GM23338 (cell line): ENCODE results near the gene CNNM1. TPM values are rescaled to one million over a fixed set of nuclear protein-coding genes. Genes with fewer than 3 reads are reported as not detected.

Source experiments
- ATAC-seq: fragments of 200-7000 bp; cut with Tn5 transposase; 3 replicates; pipeline ENCODE4 v1.9.1; 2020
- DNase-seq: peaks from one replicate; pipeline ENCODE4 v3.0.0-alpha.2; 2015; ENCODE audit warnings: low spot score
- H2AFZ ChIP-seq: fragments of 200-600 bp; sonication (generic); 2 replicates; pipeline ENCODE4 v1.8.0; 2016; ENCODE audit warnings: antibody characterized with exemption, mild to moderate bottlenecking, moderate library complexity
- H3F3A ChIP-seq: fragments of 200-600 bp; sonication (generic); replicated peaks from 2 replicates; pipeline ENCODE4 v1.8.0; 2017; ENCODE audit warnings: antibody characterized with exemption, mixed run types, low read depth
- H3K27ac ChIP-seq: fragments of 200-600 bp; sonication (generic); 2 replicates; pipeline ENCODE4 v1.6.1; 2016; ENCODE audit warnings: low read depth
- H3K27me3 ChIP-seq: fragments of 200-600 bp; sonication (generic); 2 replicates; pipeline ENCODE4 v1.8.0; 2016; ENCODE audit warnings: mild to moderate bottlenecking, mixed run types, moderate library complexity; ENCODE audit not compliant: insufficient read depth
- H3K36me3 ChIP-seq: fragments of 200-600 bp; sonication (generic); 2 replicates; pipeline ENCODE4 v1.8.0; 2016; ENCODE audit warnings: mild to moderate bottlenecking; ENCODE audit not compliant: insufficient read depth
- H3K4me1 ChIP-seq: fragments of 200-600 bp; sonication (generic); 2 replicates; pipeline ENCODE4 v1.8.0; 2016; ENCODE audit warnings: mild to moderate bottlenecking, moderate library complexity; ENCODE audit not compliant: insufficient read depth
- H3K4me2 ChIP-seq: fragments of 200-600 bp; sonication (generic); 2 replicates; pipeline ENCODE4 v1.7.1; 2017; ENCODE audit warnings: mixed run types
- H3K4me3 ChIP-seq: fragments of 200-600 bp; sonication (generic); 2 replicates; pipeline ENCODE4 v1.6.1; 2016; ENCODE audit warnings: mixed run types
- H3K79me2 ChIP-seq: fragments of 200-600 bp; sonication (generic); replicated peaks from 2 replicates; pipeline ENCODE4 v1.8.0; 2017; ENCODE audit warnings: mild to moderate bottlenecking; ENCODE audit not compliant: insufficient read depth
- H3K9me2 ChIP-seq: fragments of 200-600 bp; sonication (generic); 2 replicates; pipeline ENCODE4 v1.8.0; 2017; ENCODE audit not compliant: insufficient read depth
- H4K20me1 ChIP-seq: fragments of 200-600 bp; sonication (generic); replicated peaks from 2 replicates; pipeline ENCODE4 v1.8.0; 2017; ENCODE audit warnings: mild to moderate bottlenecking; ENCODE audit not compliant: insufficient read depth
- H3K27ac Mint-ChIP-seq: 2 replicates; pipeline ENCODE4 v1.8.0; 2020; ENCODE audit warnings: inconsistent platforms, mild to moderate bottlenecking, moderate library complexity, mixed read lengths
- H3K27me3 Mint-ChIP-seq: 3 replicates; pipeline ENCODE4 v1.8.0; 2022; ENCODE audit warnings: low read depth, mild to moderate bottlenecking, moderate library complexity, mixed read lengths, inconsistent platforms; ENCODE audit not compliant: insufficient read depth, poor library complexity
- H3K36me3 Mint-ChIP-seq: 3 replicates; pipeline ENCODE4 v1.8.0; 2021; ENCODE audit warnings: low read depth, mild to moderate bottlenecking, inconsistent platforms, moderate library complexity, mixed read lengths
- H3K4me1 Mint-ChIP-seq: 3 replicates; pipeline ENCODE4 v1.8.0; 2020; ENCODE audit warnings: mild to moderate bottlenecking, inconsistent platforms, mixed read lengths
- H3K4me3 Mint-ChIP-seq: 3 replicates; pipeline ENCODE4 v1.8.0; 2021; ENCODE audit warnings: moderate library complexity, mild to moderate bottlenecking, inconsistent platforms, mixed read lengths
- H3K9me3 Mint-ChIP-seq: 3 replicates; pipeline ENCODE4 v1.8.0; 2020; ENCODE audit warnings: moderate library complexity, mild to moderate bottlenecking, inconsistent platforms, mixed read lengths
- CREB1 ChIP-seq: fragments of 250-450 bp; sonication (Bioruptor Pico); IDR thresholded peaks from 2 replicates; pipeline ENCODE4 v1.5.0; 2020; ENCODE audit warnings: low read depth, mild to moderate bottlenecking, moderate library complexity
- EZH2 ChIP-seq: fragments of 200-600 bp; sonication (generic); IDR thresholded peaks from one replicate; pipeline ENCODE4 v1.8.0; 2017; ENCODE audit warnings: antibody characterized with exemption, mild to moderate bottlenecking, low read depth; ENCODE audit not compliant: unreplicated experiment
- EZH2phosphoT487 ChIP-seq: fragments of 200-600 bp; sonication (generic); IDR thresholded peaks from one replicate; pipeline ENCODE4 v1.8.1; 2018; ENCODE audit warnings: antibody characterized with exemption; ENCODE audit not compliant: unreplicated experiment
- JUNB ChIP-seq: IDR thresholded peaks from one replicate; pipeline ENCODE4 v1.6.1; 2016; ENCODE audit warnings: antibody characterized with exemption; ENCODE audit not compliant: unreplicated experiment
- STAT1 ChIP-seq: IDR thresholded peaks from one replicate; pipeline ENCODE4 v1.6.1; 2016; ENCODE audit warnings: antibody characterized with exemption; ENCODE audit not compliant: unreplicated experiment
- ZNF331 ChIP-seq: fragments of 250-450 bp; sonication (Bioruptor Pico); IDR thresholded peaks from 2 replicates; pipeline ENCODE4 v1.5.0; 2020; ENCODE audit warnings: low read depth, mild to moderate bottlenecking, moderate library complexity
- ZNF462 ChIP-seq: fragments of 250-450 bp; sonication (Bioruptor Pico); IDR thresholded peaks from 2 replicates; pipeline ENCODE4 v1.5.0; 2020; ENCODE audit warnings: mild to moderate bottlenecking, moderate library complexity
- polyA plus RNA-seq: library from polyadenylated mRNA; unstranded; fragments of >200 nt; fragmentation: Nextera tagmentation; extraction: Ambion mirVana; gene quantifications from 2 replicates; pipeline ENCODE4 v1.2.1, GENCODE V29; 2016
- total RNA-seq: library from RNA; depleted of rRNA; stranded (reverse); fragments of >200 nt; shearing (Covaris generic); gene quantifications from 2 replicates; pipeline ENCODE4 v1.2.3, GENCODE V29; 2014
- TF ChIP-seq, protein P1 (sequence below): IDR thresholded peaks from 2 replicates; pipeline ENCODE4 v1.6.1; 2016; ENCODE audit warnings: antibody characterized with exemption

The CNNM1 gene
- total and polyA plus RNA-seq, 2 experiments from 2014 or later, result 0.52 to 0.90 TPM

DNA sequence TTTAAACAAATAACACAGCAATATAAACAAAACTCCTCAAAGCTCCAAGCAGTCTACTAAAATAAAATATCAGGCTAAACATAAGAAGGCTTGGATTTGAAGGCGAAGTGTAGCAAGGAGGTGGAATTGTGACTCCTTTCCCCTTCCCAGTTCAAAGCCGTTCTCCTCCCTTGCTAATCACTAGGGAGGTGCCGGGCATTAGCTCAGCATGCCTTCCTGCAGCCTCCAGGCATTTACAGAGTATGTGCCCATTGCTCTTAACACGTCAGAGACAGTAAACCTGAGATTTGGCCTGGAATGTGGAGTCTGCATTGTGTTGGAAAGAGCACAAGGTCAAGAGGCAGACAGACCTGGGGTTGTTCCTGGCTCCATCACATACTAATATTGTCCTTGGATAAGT lies 15.6 kb downstream of the CNNM1 start:
- ATAC-seq (no peak), DNase-seq (no peak)
- no peak overlapping the region for H3K4me2 ChIP-seq
- H3K36me3 Mint-ChIP-seq, result no peaks in the 10 kb centered on the region; the same call in 2 of the 3 replicates
- H3K36me3 ChIP-seq, result no peaks in the 10 kb centered on the region
- H4K20me1 ChIP-seq, result no peaks in the 10 kb centered on the region
- H2AFZ ChIP-seq, result no peak overlapping the region
- no peaks in the 10 kb centered on the region for H3K27me3 ChIP-seq
- H3K9me3 Mint-ChIP-seq, result no peaks in the 10 kb centered on the region
- H3F3A ChIP-seq, result no peaks in the 10 kb centered on the region
- H3K27ac ChIP-seq, result no peak overlapping the region
- no peaks in the 10 kb centered on the region for H3K27me3 Mint-ChIP-seq
- no peak overlapping the region for H3K4me3 ChIP-seq
- H3K4me1 ChIP-seq, result no peaks in the 10 kb centered on the region
- no peak overlapping the region for H3K4me3 Mint-ChIP-seq
- H3K79me2 ChIP-seq, result no peaks in the 10 kb centered on the region
- no peak for TF ChIP-seq JUNB
- TF ChIP-seq ZNF462 (CRISPR knock-in tag), result no peak
- no peak for TF ChIP-seq EZH2phosphoT487
- TF ChIP-seq STAT1, result no peak
- no peak for TF ChIP-seq CREB1
- no peak for TF ChIP-seq EZH2
- TF ChIP-seq, protein P1, sequence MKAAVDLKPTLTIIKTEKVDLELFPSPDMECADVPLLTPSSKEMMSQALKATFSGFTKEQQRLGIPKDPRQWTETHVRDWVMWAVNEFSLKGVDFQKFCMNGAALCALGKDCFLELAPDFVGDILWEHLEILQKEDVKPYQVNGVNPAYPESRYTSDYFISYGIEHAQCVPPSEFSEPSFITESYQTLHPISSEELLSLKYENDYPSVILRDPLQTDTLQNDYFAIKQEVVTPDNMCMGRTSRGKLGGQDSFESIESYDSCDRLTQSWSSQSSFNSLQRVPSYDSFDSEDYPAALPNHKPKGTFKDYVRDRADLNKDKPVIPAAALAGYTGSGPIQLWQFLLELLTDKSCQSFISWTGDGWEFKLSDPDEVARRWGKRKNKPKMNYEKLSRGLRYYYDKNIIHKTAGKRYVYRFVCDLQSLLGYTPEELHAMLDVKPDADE, result no peak
- no peak for TF ChIP-seq ZNF331 (CRISPR knock-in tag)
- peaks cover 6% of the 10 kb centered on the region for H3K4me1 Mint-ChIP-seq
- H3K9me2 ChIP-seq, result no peaks in the 10 kb centered on the region
- no peak overlapping the region for H3K27ac Mint-ChIP-seq
